Mesothelial cell of epicardium (in vitro differentiated cells): ENCODE data around the gene EIF3M. TPM values are rescaled to one million over a fixed set of nuclear protein-coding genes. Genes with fewer than 3 reads are reported as not detected.

Experiments used
- DNase-seq, 2 experiments: peaks; one replicate each; pipeline ENCODE4 v3.0.0; 2021; ENCODE audit warnings: low spot score in 2 of 2; ENCODE audit not compliant: unreplicated experiment in 2 of 2
- H3K27ac Mint-ChIP-seq: 2 replicates; pipeline ENCODE4 v1.8.0; 2021; ENCODE audit warnings: mixed read lengths
- H3K27me3 Mint-ChIP-seq: 2 replicates; pipeline ENCODE4 v1.8.0; 2021; ENCODE audit warnings: low read depth, mixed read lengths
- H3K36me3 Mint-ChIP-seq: 2 replicates; pipeline ENCODE4 v1.8.0; 2021; ENCODE audit warnings: mixed read lengths
- H3K4me1 Mint-ChIP-seq: 2 replicates; pipeline ENCODE4 v1.8.0; 2021; ENCODE audit warnings: mixed read lengths
- H3K4me3 Mint-ChIP-seq: 2 replicates; pipeline ENCODE4 v1.8.0; 2021; ENCODE audit warnings: mild to moderate bottlenecking, moderate library complexity, mixed read lengths
- H3K9me3 Mint-ChIP-seq: 2 replicates; pipeline ENCODE4 v1.8.0; 2021; ENCODE audit warnings: mixed read lengths
- total RNA-seq: library from RNA; stranded (reverse); gene quantifications from 3 replicates; pipeline ENCODE4 v1.2.1, GENCODE V29; 2021
- TF ChIP-seq, protein P1 (sequence below): fragments of 200-600 bp; sonication (generic); IDR thresholded peaks from one replicate; pipeline ENCODE4 v1.5.0; 2021; ENCODE audit warnings: antibody characterized with exemption; ENCODE audit not compliant: unreplicated experiment

Gene EIF3M
- total RNA-seq, 1 donor from 2014 or later = 440 TPM

GRCh38 chr11:32567154-32567553 is 16.5 kb upstream of the EIF3M start:
- no peak for DNase-seq
- H3K27me3 Mint-ChIP-seq = peaks cover 10% of the 10 kb centered on the region
- H3K36me3 Mint-ChIP-seq = no peaks in the 10 kb centered on the region
- no peak overlapping the region for H3K4me3 Mint-ChIP-seq
- H3K4me1 Mint-ChIP-seq = peaks cover 36% of the 10 kb centered on the region
- H3K9me3 Mint-ChIP-seq = no peaks in the 10 kb centered on the region
- TF ChIP-seq, protein P1, sequence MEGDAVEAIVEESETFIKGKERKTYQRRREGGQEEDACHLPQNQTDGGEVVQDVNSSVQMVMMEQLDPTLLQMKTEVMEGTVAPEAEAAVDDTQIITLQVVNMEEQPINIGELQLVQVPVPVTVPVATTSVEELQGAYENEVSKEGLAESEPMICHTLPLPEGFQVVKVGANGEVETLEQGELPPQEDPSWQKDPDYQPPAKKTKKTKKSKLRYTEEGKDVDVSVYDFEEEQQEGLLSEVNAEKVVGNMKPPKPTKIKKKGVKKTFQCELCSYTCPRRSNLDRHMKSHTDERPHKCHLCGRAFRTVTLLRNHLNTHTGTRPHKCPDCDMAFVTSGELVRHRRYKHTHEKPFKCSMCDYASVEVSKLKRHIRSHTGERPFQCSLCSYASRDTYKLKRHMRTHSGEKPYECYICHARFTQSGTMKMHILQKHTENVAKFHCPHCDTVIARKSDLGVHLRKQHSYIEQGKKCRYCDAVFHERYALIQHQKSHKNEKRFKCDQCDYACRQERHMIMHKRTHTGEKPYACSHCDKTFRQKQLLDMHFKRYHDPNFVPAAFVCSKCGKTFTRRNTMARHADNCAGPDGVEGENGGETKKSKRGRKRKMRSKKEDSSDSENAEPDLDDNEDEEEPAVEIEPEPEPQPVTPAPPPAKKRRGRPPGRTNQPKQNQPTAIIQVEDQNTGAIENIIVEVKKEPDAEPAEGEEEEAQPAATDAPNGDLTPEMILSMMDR = no peak
- no peak overlapping the region for H3K27ac Mint-ChIP-seq

DNA sequence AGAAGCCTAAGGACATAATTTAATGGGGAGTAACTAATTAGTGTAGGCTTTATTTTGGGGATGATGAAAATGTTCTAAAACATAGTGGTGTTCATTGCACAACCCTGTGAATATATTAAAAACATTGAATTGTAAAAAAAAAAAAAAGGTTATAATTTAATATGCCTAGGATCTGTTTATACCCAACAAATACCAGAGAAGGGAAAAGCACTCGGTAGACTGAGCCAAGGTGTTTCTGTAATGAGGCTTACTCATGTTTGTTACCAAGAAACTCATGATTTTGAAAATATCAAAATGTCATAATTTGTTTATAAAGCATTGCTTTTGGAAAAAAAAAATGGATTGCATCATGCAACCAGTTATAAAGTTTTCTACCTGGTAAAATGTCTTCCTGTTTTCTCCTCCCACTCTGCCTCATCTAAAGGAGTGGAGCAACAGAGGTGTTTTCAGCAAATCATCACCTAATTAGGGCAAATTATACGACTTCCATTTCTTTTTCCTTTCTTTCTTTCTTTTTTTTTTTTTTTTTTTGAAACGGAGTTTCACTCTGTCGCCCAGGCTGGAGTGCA is 14.2 kb upstream of the EIF3M start:
- no peaks in the 10 kb centered on the region for H3K36me3 Mint-ChIP-seq
- DNase-seq = no peak
- TF ChIP-seq, protein P1 = no peak
- H3K4me3 Mint-ChIP-seq = no peak overlapping the region
- H3K27me3 Mint-ChIP-seq = peaks cover 10% of the 10 kb centered on the region
- H3K9me3 Mint-ChIP-seq = peaks cover 2% of the 10 kb centered on the region
- H3K27ac Mint-ChIP-seq = no peak overlapping the region
- peaks cover 33% of the 10 kb centered on the region for H3K4me1 Mint-ChIP-seq

- Mint-ChIP-seq H3K4me1 (peaks cover 43% of the 10 kb centered on the region), H3K27ac (peak overlapping the region; percentile 24), H3K4me3 (no peak overlapping the region), H3K27me3 (peaks cover 10% of the 10 kb centered on the region), H3K36me3 (no peaks in the 10 kb centered on the region), H3K9me3 (peaks cover 6% of the 10 kb centered on the region)
- DNase-seq = no peak
- TF ChIP-seq, protein P1 = no peak
These were observed 12.6 kb upstream of the EIF3M start for GRCh38 chr11:32571039-32571438.

DNA sequence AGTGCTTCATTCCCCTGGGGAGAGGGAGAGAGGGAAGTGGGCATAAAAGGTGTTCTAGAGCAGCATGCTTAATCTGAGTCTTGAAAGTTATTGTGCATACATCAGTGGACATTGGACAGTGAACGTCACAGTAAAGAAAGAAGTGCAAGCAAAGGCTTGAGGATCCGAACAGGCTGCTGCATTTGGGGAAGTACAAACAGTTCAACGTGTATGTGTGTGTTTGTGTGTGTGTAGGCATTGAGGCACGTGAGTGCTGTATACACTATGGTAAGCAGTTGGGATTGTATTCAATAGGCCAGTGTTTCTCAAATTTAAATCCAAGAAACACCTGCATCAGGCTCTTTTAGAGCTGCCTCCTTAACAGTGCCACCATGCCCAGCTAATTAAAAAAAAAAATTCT is 10.4 kb upstream of the EIF3M start:
- H3K4me1 Mint-ChIP-seq = peaks cover 46% of the 10 kb centered on the region
- H3K36me3 Mint-ChIP-seq = no peaks in the 10 kb centered on the region
- peak overlapping the region; percentile 21 for H3K27ac Mint-ChIP-seq
- TF ChIP-seq, protein P1 = no peak
- peaks cover 4% of the 10 kb centered on the region for H3K27me3 Mint-ChIP-seq
- H3K9me3 Mint-ChIP-seq = peaks cover 6% of the 10 kb centered on the region
- no peak overlapping the region for H3K4me3 Mint-ChIP-seq
- DNase-seq = no peak

DNA sequence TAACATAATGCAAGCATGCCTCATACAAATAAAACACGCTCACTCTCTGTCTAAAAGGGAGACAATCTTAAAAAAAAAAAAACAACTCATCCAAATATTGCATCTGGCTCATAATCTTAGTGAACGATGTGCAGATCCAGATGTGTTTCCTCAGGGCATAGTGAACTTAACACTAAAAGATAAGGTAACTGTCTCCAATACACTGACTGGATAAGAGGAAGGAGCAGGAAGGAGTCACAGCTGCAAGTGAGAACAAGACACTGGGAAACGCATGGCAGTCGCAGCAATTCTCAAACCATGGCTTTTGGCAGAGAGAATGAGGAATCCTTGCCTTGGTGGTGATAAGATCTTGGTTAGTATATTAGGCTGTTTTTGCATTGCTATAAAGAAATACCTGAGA is 9.2 kb upstream of the EIF3M start:
- peaks cover 2% of the 10 kb centered on the region for H3K27me3 Mint-ChIP-seq
- DNase-seq = no peak
- peak overlapping the region; percentile 21 for H3K27ac Mint-ChIP-seq
- peaks cover 6% of the 10 kb centered on the region for H3K9me3 Mint-ChIP-seq
- H3K4me3 Mint-ChIP-seq = no peak overlapping the region
- TF ChIP-seq, protein P1 = no peak
- no peaks in the 10 kb centered on the region for H3K36me3 Mint-ChIP-seq
- peaks cover 43% of the 10 kb centered on the region for H3K4me1 Mint-ChIP-seq

GRCh38 chr11:32575070-32575469 is 8.6 kb upstream of the EIF3M start:
- Mint-ChIP-seq H3K27ac (no peak overlapping the region), H3K9me3 (peaks cover 6% of the 10 kb centered on the region), H3K4me1 (peaks cover 43% of the 10 kb centered on the region), H3K27me3 (peaks cover 2% of the 10 kb centered on the region), H3K4me3 (no peak overlapping the region), H3K36me3 (no peaks in the 10 kb centered on the region)
- TF ChIP-seq, protein P1 = no peak
- DNase-seq = no peak
